HG02840 (cell line): ENCODE results near the gene ARHGEF4.

Experiments
- ATAC-seq: cut with Tn5 transposase; IDR thresholded peaks from one replicate; pipeline ENCODE4 v1.9.1; 2021; ENCODE audit warnings: mild to moderate bottlenecking, moderate library complexity, moderate number of reproducible peaks; ENCODE audit not compliant: unreplicated experiment, low FRiP score

The ARHGEF4 gene

GRCh38 chr2:131033786-131034121, 197.0 kb downstream of the ARHGEF4 start:
- no peak for ATAC-seq

GRCh38 chr2:131034122-131035051, 197.7 kb downstream of the ARHGEF4 start:
- ATAC-seq, result no peak

GRCh38 chr2:131035112-131035825, 198.6 kb downstream of the ARHGEF4 start:
- ATAC-seq, result no peak

- no peak for ATAC-seq
These were observed 199.1 kb downstream of the ARHGEF4 start for GRCh38 chr2:131035826-131036231.

GRCh38 chr2:131036269-131036668, 199.6 kb downstream of the ARHGEF4 start:
- ATAC-seq, result no peak

- no peak for ATAC-seq
These were observed 200.1 kb downstream of the ARHGEF4 start for GRCh38 chr2:131036696-131037397.

GRCh38 chr2:131037398-131038257, 200.9 kb downstream of the ARHGEF4 start:
- no peak for ATAC-seq

- ATAC-seq, result no peak
These were observed 201.8 kb downstream of the ARHGEF4 start for GRCh38 chr2:131038258-131039100.

GRCh38 chr2:131039101-131039440, 202.4 kb downstream of the ARHGEF4 start:
- ATAC-seq, result no peak

GRCh38 chr2:131039535-131039907, 202.8 kb downstream of the ARHGEF4 start:
- ATAC-seq, result no peak

- ATAC-seq, result no peak
These were observed 203.4 kb downstream of the ARHGEF4 start for GRCh38 chr2:131039908-131040660.

- no peak for ATAC-seq
These were observed 204.1 kb downstream of the ARHGEF4 start for GRCh38 chr2:131040661-131041401.

- no peak for ATAC-seq
These were observed 204.9 kb downstream of the ARHGEF4 start for GRCh38 chr2:131041402-131042147.

GRCh38 chr2:131042148-131042775, 205.5 kb downstream of the ARHGEF4 start:
- ATAC-seq, result no peak

- ATAC-seq, result no peak
These were observed 206.7 kb downstream of the ARHGEF4 start for GRCh38 chr2:131043199-131044074.
